Bronchial epithelial cell (primary cell): ENCODE measurements around the gene GPR84. TPM values are rescaled to one million over a fixed set of nuclear protein-coding genes. Genes with fewer than 3 reads are reported as not detected.

Experiments used
- DNase-seq: peaks from one replicate; pipeline ENCODE4 v3.0.0-alpha.2; 2010; ENCODE audit warnings: low read depth
- FAIRE-seq: peaks from 2 replicates; lab custom pipeline; 2011; peaks lifted over from hg19 to GRCh38; lab: Jason Lieb, UNC
- H3K27me3 ChIP-seq: 2 replicates; pipeline ENCODE4 v1.5.1; 2011; ENCODE audit warnings: low read length; ENCODE audit not compliant: control insufficient read depth, insufficient read depth
- H3K36me3 ChIP-seq: 2 replicates; pipeline ENCODE4 v1.5.1; 2011; ENCODE audit warnings: low read length; ENCODE audit not compliant: control insufficient read depth, insufficient read depth
- H3K4me3 ChIP-seq: 2 replicates; pipeline ENCODE4 v1.5.1; 2011; ENCODE audit warnings: mild to moderate bottlenecking, low read depth, low read length, control low read depth
- CTCF ChIP-seq: IDR thresholded peaks from 2 replicates; pipeline ENCODE4 v1.5.1; 2011; ENCODE audit warnings: mild to moderate bottlenecking, moderate library complexity, low read length, control low read depth, inconsistent platforms; ENCODE audit not compliant: insufficient read depth, severe bottlenecking
- total RNA-seq: library from RNA; depleted of rRNA; stranded (reverse); fragments of >200 nt; gene quantifications from 2 replicates; pipeline ENCODE4 v1.2.1, GENCODE V29; 2014

The GPR84 gene
- total RNA-seq, 1 donor from 2014 or later: not detected

DNA sequence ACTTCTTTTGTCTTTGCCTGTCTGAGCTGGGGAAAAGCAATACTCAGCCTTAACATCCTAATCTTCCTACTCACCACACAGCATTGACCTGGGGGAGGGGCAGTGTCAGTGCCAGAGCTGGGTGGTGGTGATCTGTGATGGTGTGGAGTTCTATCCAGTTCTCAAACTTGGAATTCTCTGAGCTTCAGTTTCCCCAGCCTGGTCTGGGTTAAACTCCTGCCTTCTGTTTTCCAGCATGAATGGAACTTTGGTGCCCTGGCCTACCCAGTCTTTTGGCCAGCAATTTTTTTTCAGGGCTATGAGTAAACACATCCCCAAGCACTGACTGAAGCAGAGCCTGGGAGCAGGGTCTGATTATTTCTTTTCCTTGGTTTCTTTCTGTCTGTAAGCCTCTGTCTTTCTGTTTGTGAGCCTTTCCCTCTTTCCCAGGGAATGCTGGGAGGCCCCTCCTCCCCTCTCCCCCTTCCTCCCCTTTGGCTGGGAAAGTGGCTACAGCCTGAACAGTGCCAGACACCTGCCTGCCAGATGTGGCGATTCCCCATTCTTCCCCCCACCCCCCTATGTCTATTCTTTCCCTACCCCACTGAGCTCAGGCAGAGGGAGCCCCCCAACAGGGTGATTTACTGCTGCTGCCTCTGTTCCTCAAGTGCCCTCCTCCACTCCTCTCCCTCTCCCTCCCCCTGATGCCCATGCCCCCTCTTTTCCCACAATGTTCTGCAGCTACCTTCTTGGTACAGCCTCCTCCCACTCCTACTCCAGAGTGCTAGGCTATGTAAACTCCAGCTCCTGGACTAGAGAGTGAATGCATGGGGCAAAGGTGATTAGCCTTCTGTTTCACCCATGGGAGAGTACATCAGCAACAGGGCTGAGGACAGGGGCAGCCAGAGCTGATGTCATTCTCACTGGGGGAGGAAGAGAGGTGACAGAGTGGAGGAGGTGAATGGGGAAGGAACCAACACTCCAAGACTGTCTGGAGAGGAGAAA, 11.1 kb downstream of the GPR84 start:
- no peak for TF ChIP-seq CTCF
- no peak for DNase-seq
- FAIRE-seq: no peak

DNA sequence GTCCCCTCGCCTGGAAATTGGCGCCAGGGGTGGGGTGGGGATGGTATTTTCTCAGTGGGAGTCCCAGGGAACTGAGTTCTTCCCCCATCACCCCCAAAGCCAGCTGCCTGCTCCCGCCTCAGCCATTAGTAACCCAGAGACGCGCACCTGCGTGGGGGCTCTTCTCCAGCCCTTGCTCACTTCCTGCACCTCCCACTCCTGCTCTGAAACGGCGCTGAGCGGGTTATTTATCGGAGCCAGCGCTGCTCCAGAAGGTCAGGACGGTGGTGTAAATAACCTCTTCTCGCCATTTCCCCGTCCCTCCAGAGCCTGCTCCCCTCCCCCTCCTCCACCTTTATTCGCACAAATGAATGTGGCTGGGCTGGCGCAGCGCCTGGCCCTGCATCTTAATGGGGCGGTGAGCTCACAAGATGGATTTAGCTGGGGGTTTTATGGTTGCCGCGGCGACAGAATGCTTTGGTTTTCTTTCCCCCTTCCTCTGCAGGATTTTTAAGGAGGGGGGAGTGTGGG, 12.2 kb downstream of the GPR84 start:
- Histone ChIP-seq H3K4me3 (no peak overlapping the region), H3K27me3 (no peaks in the 10 kb centered on the region), H3K36me3 (peaks cover 15% of the 10 kb centered on the region)
- no peak for FAIRE-seq
- no peak for TF ChIP-seq CTCF
- no peak for DNase-seq

More for the DNA sequence above, 11.1 kb downstream of the GPR84 start:
- Histone ChIP-seq H3K36me3 (peaks cover 9% of the 10 kb centered on the region), H3K4me3 (no peak overlapping the region), H3K27me3 (no peaks in the 10 kb centered on the region)

GRCh38 chr12:54351341-54351740, 12.9 kb downstream of the GPR84 start:
- H3K36me3 ChIP-seq: peaks cover 19% of the 10 kb centered on the region
- DNase-seq: no peak
- FAIRE-seq: no peak
- no peak overlapping the region for H3K4me3 ChIP-seq
- H3K27me3 ChIP-seq: no peaks in the 10 kb centered on the region
- no peak for TF ChIP-seq CTCF

DNA sequence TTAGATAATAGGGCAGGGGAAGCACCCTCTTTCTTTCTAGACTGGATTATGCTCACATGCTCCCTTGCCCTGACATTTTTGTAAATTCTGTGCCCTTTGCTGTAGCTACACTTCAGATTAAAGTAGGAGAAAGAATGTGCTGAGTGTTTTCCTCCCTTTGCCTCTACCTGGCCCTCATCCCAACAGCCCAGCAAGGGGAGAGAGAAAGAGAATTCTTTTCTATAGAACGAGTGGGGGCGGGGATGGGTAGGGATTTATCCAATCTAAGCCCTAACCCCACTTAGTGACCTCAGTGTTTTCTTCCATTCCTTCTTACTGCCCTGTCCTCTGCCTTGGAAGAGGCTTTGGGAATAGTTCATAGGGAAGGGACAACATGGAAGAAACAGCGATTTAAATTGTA, 13.5 kb downstream of the GPR84 start:
- H3K36me3 ChIP-seq: peaks cover 19% of the 10 kb centered on the region
- DNase-seq (no peak), FAIRE-seq (no peak)
- TF ChIP-seq CTCF: no peak
- H3K27me3 ChIP-seq: no peaks in the 10 kb centered on the region
- H3K4me3 ChIP-seq: no peak overlapping the region

DNA sequence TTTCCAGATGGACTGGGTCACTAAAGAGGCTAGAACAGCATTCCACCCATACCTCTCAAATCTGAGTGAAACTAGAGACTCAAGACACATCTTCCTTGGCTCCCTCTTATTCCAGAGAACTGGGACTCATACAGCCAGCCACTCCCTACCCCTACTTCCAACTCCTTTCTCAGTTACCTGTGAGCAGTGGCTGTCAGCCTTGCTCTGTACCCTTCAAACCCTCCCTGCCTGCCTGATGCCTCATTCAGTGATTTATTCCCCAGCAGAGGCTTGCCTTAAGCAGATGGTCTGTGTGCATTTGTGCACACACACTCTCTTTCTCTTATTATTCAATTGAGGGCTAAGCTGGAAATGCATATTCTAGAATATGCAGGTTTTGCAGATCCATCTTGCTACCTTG, 14.6 kb downstream of the GPR84 start:
- no peak for TF ChIP-seq CTCF
- Histone ChIP-seq H3K4me3 (no peak overlapping the region), H3K27me3 (no peaks in the 10 kb centered on the region), H3K36me3 (peaks cover 24% of the 10 kb centered on the region)
- DNase-seq (no peak), FAIRE-seq (no peak)
